Peyer's patch (tissue), 4 donors: ENCODE results near the gene GPR132. TPM values are rescaled to one million over a fixed set of nuclear protein-coding genes. Genes with fewer than 3 reads are reported as not detected.

Experiments used
- DNase-seq, 3 donors: peaks; one replicate each; pipeline ENCODE4 v3.0.0-alpha.2; 2017 to 2019
- H3K27ac ChIP-seq, 4 donors: fragments of 200-600 bp; sonication (generic); one replicate each; pipeline ENCODE4 v1.5.1; 2016 to 2019
- H3K27me3 ChIP-seq, 2 donors: fragments of 200-600 bp; sonication (generic); one replicate each; pipeline ENCODE4 v1.5.1; 2019
- H3K36me3 ChIP-seq, 3 donors: fragments of 200-600 bp; sonication (generic); one replicate each; pipeline ENCODE4 v1.5.1; 2016 to 2019
- H3K4me1 ChIP-seq, 4 donors: fragments of 200-600 bp; sonication (generic); one replicate each; pipeline ENCODE4 v1.5.1; 2016 to 2019
- H3K4me3 ChIP-seq, 4 donors: fragments of 200-600 bp; sonication (generic); 1 replicate in 3 of 4; 2 replicates in 1 of 4; pipeline ENCODE4 v1.5.1; 2016 to 2019; ENCODE audit warnings: mild to moderate bottlenecking in 1 of 4
- H3K9me3 ChIP-seq, 4 donors: fragments of 200-600 bp; sonication (generic); one replicate each; pipeline ENCODE4 v1.5.1; 2016 to 2019; ENCODE audit warnings: mild to moderate bottlenecking in 1 of 4
- POLR2A ChIP-seq, 2 donors: fragments of 450-650 bp; IDR thresholded peaks; one replicate each; pipeline ENCODE4 v1.5.1; 2017; ENCODE audit warnings: antibody characterized with exemption in 2 of 2, mild to moderate bottlenecking in 2 of 2, moderate library complexity in 2 of 2
- total RNA-seq, 4 donors: library from RNA; depleted of rRNA; stranded (reverse); fragments of >200 nt; gene quantifications; one replicate each; pipeline ENCODE4 v1.1.0, GENCODE V29; 2016
- TF ChIP-seq, protein P1 (sequence below), 6 experiments: fragments of 450-650 bp in 4 of 6; fragments of 200-600 bp in 2 of 6; sonication (generic) in 1 of 6; IDR thresholded peaks; one replicate each; pipeline ENCODE4 v1.5.1; 2017 to 2019; ENCODE audit warnings: antibody characterized with exemption in 6 of 6, mild to moderate bottlenecking in 3 of 6, moderate library complexity in 1 of 6

GPR132 gene
- total RNA-seq, 4 donors from 2014 or later, result 1.5 to 29.7 (median 4.2) TPM

DNA sequence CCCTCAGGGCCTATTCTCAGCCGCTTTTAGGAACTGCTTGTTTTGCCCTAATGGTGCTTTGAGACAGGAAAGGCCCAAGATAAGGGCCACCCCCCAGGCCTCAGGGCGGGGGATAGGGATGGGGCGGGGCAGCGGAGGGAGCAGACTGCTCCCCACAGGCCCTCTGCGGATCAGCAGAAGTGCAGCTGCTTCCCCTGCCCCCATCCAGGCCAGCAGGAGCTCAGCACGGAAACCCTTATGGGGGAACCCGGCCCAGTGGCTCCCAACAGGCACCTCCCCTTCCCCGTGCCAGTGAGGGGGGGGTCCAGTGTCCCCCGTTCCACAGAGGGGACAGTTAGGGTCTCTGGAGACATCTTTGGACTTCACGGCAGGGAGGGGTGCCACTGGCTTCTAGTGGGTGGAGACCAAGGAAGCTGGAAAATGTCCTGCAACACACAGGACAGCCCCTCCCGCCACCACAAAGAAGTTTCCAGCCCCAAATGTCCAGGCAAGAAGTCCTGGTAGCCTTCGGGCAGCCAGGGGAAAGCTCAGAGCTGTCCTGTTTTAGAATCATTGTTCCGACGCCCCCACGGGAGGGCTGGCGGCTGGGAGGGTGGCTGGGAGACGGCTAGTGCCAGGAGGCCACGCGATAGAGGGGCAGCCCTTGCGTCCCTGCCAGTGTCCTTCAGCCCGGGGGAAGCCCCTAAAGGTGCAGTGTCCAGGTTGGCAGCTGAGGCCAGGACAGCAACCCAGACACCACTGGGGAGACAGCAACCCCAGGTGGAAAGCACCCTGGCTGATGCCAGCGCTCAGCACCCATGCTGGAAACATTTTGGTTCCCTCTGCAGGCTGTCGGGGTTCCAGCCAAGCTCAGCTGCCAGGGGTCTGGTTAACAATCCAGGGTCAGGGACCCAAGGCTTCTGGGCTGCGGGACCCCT lies 10.4 kb upstream of the GPR132 start:
- H3K27me3 ChIP-seq, result no peaks in the 10 kb centered on the region
- no peaks in the 10 kb centered on the region for H3K9me3 ChIP-seq
- H3K27ac ChIP-seq, result peak overlapping the region in 1 of 4 donors; percentile 59
- H3K4me3 ChIP-seq, result peak overlapping the region in 1 of 4 donors; percentile 7
- peaks cover 0 to 20% (median 7%) of the 10 kb centered on the region in 4 donors for H3K4me1 ChIP-seq
- TF ChIP-seq, protein P1, sequence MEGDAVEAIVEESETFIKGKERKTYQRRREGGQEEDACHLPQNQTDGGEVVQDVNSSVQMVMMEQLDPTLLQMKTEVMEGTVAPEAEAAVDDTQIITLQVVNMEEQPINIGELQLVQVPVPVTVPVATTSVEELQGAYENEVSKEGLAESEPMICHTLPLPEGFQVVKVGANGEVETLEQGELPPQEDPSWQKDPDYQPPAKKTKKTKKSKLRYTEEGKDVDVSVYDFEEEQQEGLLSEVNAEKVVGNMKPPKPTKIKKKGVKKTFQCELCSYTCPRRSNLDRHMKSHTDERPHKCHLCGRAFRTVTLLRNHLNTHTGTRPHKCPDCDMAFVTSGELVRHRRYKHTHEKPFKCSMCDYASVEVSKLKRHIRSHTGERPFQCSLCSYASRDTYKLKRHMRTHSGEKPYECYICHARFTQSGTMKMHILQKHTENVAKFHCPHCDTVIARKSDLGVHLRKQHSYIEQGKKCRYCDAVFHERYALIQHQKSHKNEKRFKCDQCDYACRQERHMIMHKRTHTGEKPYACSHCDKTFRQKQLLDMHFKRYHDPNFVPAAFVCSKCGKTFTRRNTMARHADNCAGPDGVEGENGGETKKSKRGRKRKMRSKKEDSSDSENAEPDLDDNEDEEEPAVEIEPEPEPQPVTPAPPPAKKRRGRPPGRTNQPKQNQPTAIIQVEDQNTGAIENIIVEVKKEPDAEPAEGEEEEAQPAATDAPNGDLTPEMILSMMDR (IDR thresholded peaks at IDR 0.05), result no peak
- TF ChIP-seq POLR2A (IDR thresholded peaks at IDR 0.05), result no peak
- DNase-seq, result peak; percentile 51 to 81 (median 72)
- no peaks in the 10 kb centered on the region for H3K36me3 ChIP-seq

DNA sequence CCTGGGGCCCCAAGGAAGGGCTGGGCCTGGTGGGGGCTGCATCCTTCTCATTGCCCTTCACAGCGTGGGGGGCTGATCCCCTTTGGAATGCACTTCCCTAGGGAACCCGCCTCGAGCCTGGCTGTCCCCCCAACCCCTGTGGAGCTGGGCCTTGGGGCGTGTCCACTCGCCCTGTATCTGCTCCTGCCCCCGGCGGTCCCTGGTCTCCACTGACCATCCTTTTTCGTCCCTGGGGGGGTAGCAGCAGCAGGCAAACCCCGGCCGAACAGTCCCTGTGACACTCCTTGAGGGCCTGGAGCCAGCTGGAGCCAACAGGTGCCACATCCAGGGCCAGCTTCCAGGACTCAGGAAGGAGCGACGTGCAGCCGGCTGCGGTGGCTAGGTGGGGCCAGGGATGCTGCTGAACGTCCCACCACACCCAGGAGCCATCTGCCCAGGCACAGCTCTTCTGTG lies 9.4 kb upstream of the GPR132 start:
- Histone ChIP-seq H3K9me3 (no peaks in the 10 kb centered on the region), H3K36me3 (no peaks in the 10 kb centered on the region), H3K4me1 (peaks cover 0 to 20% (median 11%) of the 10 kb centered on the region in 4 donors), H3K27me3 (no peaks in the 10 kb centered on the region), H3K4me3 (no peak overlapping the region), H3K27ac (no peak overlapping the region)
- TF ChIP-seq, protein P1 (IDR thresholded peaks at IDR 0.05), result no peak
- TF ChIP-seq POLR2A (IDR thresholded peaks at IDR 0.05), result no peak
- peak in 2 of 3 donors; percentile 46 to 49 for DNase-seq

DNA sequence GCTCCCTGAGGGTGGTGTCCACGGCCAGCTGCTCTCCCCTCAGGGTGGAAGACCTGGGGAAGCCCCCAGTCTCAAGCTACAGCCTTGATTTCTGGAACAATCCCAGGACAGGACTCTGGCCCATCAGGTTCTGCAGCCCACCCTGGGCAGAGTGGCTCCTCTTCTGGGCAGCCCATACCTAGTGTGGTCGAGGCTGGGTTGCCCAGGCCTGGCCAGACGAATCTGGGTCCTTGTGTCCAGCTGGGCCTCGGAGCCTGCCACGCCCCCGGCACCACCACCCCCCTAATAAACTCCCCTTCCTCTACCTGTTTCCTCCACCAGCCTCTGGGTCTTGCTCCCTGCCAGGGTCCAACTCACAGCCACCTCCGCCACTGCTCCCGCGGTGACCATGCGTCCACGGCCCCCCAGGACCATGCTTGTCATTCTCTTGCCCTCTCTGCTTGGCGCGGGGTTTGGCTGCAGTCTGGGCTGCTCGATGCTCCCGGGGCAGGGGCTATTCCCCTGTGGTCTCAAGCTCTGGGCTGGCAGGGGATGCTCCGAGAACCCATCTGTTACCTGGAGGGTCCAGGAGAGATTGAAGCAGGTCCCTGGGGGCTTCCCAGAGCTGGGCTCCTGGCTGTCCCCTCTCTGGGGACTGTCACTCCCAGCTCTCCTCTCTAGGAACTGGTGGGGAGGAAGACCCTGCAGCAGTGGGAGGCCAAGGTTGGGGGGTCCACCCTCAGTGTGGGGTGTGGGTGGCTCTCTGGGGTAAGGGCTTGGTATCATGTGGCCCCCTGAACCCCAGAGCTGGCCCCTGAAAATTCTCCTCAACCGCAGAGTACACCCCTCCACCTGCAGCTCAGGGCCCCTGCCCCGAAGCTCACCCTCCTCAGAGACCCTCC lies 8.7 kb upstream of the GPR132 start:
- DNase-seq, result peak in 1 of 3 donors; percentile 44
- Histone ChIP-seq H3K27ac (no peak overlapping the region), H3K4me1 (peaks cover 0 to 20% (median 11%) of the 10 kb centered on the region in 4 donors), H3K27me3 (no peaks in the 10 kb centered on the region), H3K36me3 (no peaks in the 10 kb centered on the region), H3K4me3 (no peak overlapping the region), H3K9me3 (no peaks in the 10 kb centered on the region)
- TF ChIP-seq, protein P1 (IDR thresholded peaks at IDR 0.05), result no peak
- no peak for TF ChIP-seq POLR2A (IDR thresholded peaks at IDR 0.05)

DNA sequence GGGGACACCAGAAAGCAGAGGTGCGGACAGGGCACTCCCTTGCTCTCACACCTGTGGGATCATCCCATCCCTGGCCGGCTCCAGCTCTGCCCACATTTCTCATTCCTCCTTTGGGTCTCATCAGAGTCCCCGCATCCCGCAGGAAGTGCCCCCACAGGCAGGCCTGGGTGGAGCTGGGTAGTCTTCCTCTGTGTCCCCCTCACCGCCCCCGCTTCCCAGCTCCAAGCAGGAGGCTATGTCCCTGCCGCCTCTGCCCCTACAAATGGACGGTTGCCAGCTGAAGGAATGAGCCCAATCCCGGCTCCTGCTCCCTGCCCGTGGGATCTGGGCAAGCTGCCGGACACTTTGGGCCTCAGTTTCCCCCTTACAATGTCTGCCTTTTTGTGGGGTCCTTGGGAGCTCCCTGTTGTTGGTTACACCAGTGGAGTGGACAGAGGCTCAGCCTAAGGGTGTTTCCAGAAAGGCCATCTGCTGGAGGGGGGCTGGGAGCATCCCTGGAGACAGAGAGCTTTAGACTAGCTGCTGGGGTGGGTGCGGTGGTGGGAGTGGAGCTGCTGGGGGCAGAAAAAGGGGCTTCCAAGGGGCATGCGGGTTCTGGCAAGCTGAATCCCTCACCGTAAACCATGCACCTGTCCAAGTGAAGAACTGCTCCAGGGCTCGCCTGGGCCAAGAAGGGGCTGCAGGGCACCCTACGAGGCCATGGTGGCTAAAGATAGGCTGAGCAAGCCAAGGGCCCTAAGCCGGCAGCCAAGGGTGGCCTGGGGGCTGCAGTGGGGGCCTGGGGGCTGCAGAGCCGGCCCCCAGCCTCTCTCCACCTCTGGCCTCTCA lies 7.9 kb upstream of the GPR132 start:
- TF ChIP-seq, protein P1 (IDR thresholded peaks at IDR 0.05), result no peak
- no peak for TF ChIP-seq POLR2A (IDR thresholded peaks at IDR 0.05)
- Histone ChIP-seq H3K4me3 (no peak overlapping the region), H3K36me3 (no peaks in the 10 kb centered on the region), H3K27ac (no peak overlapping the region), H3K27me3 (no peaks in the 10 kb centered on the region), H3K4me1 (peaks cover 0 to 20% (median 11%) of the 10 kb centered on the region in 4 donors), H3K9me3 (no peaks in the 10 kb centered on the region)
- peak in 1 of 3 donors; percentile 43 for DNase-seq
